ENCODE measurements around the gene BPIFB6.

The BPIFB6 gene

GRCh38 chr20:33016581-33017109 lies 14.8 kb upstream of the BPIFB6 start:
- DNase-seq = no peak

DNA sequence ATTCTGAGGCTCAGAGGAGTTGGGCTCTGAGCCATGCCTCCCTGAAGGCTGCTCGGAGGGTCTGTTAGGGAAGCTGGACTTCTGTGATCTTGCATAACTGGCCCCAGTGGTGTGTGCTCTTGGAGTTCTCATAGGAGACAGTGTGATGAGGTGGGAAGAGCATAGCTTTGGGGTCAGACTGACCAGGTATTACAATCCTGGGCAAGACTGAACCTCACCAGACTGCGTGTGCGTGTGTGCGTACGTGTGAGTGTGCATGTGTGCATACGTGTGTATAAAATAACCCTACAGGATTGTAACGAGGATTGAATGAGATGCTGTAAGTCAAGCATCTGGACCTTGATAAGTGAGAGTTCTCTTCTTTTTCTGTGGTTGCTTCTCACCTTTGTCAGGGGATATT lies 13.9 kb upstream of the BPIFB6 start:
- DNase-seq = no peak

- no peak for DNase-seq
Observed at GRCh38 chr20:33018169-33018931, 13.1 kb upstream of the BPIFB6 start.

- DNase-seq = no peak
Observed at GRCh38 chr20:33019465-33020277, 11.8 kb upstream of the BPIFB6 start.

- DNase-seq = no peak
Observed at GRCh38 chr20:33020278-33021161, 10.9 kb upstream of the BPIFB6 start.

- no peak for DNase-seq
Observed at GRCh38 chr20:33021879-33022278, 9.6 kb upstream of the BPIFB6 start.

DNA sequence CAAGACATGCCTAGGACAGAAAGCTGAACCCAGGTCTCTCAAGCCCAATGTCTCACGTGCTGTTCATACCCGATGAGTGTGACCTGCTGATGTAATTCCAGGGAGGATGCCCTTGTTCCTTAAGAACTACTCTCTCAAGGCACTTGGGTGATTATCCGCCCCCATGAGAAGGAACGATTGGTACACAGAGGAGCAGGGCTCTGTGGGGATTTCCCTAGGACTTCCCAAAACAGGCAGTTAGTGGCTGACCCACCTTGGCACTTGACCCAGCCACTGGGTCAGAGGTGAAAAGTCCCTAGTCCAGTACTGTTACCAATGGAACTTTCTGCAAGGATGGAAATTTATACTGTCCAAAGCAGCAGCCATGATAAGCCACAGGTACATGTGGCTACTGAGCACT lies 9.2 kb upstream of the BPIFB6 start:
- DNase-seq = no peak

- DNase-seq = no peak
Observed at GRCh38 chr20:33022694-33023438, 8.6 kb upstream of the BPIFB6 start.

DNA sequence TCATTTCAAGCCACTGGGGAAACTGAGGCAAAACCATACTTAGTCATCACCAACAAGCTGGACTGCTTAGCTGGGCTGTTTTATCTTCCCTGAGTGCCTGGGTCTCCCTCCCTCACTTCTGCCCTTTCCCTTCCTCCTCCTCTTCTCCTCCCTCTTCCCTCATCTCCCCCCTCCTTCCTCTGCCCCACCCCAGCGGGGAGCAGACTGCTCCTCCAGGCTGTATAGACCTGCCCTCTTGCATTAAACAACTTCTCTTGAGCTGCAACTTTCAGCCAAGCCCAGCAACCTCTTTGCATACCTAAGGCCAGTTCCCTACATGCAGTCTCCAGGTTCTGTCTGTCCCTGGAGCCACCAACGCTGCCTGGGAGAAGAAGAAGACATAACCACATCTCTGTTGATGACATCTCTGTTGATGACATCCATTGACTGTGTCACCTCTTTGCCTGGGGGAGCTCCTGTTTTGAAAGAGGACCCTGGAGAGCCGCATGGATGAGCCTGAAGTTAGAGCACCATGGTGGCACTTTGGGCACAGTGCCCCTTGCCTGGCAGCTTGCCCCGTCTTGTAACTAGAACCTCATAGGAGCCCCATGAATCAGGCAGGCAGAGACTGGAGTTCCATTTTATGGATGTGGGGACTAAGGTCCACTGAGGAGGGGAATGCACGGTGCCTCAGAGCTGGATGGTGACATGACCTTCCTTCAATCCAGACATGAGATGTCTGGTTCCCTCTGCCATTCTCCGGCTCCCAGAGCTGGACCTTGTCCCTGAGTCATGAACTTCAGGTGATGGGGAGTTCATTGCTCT lies 7.8 kb upstream of the BPIFB6 start:
- DNase-seq = no peak

- no peak for DNase-seq
Observed at GRCh38 chr20:33024243-33024560, 7.2 kb upstream of the BPIFB6 start.

- no peak for DNase-seq
Observed at GRCh38 chr20:33024609-33025317, 6.7 kb upstream of the BPIFB6 start.

GRCh38 chr20:33025318-33025876 lies 6.1 kb upstream of the BPIFB6 start:
- no peak for DNase-seq

DNA sequence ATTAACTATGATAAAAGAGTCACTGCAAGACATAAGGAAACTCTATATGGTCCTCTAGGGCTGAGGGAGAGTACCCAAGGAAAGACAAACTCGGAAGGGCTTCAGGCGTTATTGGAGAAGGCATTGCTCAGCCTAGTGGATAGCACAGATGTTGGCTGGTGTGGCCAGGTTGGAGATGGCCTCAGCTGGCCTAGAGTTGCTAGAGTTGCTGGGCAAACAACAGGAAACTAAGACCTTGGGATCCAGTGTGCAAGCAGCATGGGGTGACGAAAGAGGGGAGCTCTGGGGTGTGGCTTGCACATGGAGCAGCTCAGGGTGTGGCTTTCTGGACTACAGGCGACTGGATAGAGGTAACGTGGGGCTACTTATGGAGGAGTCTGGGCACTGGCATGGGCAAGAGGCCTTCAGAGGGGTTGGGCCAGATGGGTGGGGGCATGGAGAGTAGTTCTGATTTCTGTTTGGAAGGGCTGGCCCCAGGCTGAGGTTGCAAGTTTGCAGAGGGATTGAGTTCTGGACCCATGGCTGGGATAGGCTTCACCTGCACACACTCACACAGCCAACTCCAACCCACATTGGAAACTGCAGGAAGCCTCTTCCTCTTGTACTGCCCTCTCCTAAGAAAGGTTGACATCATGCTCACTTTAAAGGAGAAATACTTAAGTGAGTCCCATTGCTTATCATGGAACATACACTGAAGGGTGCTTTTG lies 5.2 kb upstream of the BPIFB6 start:
- DNase-seq = no peak

DNA sequence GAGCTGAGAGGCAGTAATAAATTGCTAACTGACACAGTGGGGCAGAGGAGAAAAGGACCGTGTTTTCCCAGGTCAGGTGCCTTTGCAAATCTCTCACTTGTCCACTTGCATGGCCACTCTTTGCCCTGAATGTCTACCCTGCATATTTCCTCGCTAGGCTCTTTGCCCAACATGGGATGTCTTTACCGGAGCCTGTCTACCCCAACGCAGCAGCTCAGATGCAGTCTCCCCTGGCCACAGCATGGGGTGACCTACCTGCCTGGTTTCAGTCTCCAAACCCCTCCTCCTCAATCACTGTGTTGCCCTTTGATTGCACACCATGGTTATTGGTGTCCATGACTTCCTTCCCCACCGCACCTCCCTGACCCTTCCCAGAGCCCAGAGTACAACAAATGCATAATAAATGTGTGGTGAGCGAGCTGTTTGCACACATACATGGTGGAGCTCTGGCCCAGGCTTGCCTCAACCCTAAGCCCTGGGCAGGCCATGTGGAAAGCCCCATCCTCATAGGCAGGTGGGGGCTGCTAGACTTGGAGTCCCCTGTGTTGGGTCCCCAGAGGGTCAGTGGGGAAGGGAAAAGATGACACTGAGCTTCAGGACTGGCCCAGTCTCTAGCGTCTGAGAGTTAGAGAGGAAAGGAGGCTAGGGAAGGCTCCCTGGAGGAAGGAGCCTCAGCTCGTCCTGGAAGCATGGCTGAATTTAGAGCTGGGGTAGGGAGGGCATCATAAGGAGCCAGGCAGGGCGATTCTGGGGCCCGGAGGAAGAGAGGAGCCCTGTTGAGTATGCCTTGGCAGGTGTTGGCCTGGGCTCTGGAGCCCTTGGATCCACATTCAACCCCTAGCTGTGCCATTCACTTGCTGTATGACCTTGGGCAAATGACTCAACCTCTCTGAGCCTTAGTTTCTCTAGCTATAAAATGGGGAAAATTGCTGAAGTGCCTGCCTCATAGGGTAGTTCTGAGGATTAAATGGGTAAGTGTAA lies 4.4 kb upstream of the BPIFB6 start:
- no peak for DNase-seq

DNA sequence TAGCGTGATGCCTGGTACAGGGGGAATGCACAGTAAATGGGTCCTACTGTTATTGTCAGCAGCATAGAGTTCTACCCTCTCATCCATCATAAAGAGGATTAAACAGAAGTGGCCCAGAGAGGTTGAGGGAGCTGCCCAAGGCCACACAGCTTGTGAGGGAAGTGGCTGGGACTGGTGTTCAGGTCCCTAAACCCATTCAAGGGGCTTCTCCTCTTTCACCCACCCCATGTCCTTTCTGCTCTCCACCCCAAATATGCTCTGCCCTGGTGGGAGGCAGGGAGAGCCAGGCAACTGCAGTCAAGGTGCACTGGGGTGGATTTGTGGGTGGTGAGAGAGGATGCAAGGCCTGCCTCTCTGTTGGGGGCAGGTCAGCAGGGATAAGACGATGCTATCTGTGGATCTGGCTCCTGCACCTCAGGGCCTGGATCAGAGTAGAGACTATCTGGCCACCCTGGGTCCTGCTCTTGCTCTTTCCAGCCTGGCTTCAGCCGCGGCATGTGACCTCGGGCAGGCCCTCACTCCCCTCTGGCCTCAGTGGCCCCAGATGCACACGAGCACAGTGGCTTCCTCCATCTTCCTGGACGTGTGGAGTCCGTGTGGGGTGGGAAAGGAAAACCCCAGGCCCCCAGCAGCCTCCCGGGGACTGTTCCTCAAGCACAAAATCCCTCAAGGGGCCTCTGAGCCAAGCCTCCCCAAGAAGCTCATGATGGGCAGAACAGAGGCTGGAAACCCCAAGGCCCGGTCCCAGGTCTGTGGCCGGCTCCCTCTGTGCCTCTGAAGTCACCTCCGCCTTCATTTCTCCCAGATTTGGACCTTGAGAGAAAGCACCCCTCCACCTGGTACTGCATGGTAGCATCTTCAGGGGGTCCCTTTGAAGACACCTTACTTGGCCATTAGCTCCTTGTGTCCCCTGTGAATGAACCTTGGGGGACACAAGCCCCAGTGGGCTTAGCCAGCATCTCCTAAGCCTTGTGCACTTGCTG lies 3.4 kb upstream of the BPIFB6 start:
- DNase-seq = no peak

DNA sequence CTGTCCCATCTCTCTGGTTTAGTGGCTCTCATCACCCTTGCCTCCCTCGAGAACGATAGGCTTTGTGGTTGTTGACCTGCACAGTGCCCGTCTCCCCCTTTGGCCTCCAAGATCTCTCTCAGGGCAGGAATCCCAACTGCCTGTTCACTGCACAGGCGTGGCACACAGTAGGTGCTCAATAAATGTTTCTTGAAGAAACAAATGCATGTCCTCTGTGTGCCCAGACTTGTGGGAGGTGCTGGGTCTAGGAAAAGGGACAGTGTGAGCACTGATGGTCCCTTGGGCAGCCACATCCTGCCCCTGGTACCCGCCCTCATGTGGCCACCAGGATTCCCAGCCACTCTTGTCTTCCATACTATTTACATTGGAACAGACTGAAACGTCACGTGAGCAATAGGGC lies 2.6 kb upstream of the BPIFB6 start:
- no peak for DNase-seq

- no peak for DNase-seq
Observed at GRCh38 chr20:33030076-33030475, 1.4 kb upstream of the BPIFB6 start.
